Pancreas (tissue), 10 donors: ENCODE results near the gene KLK15. TPM values are rescaled to one million over a fixed set of nuclear protein-coding genes. Genes with fewer than 3 reads are reported as not detected.

Experiments used
- ATAC-seq, 4 donors: fragments of 200-7000 bp; cut with Tn5 transposase; one replicate each; pipeline versions ENCODE4 v1.8.0 to v1.9.1; 2020; ENCODE audit warnings: mild to moderate bottlenecking in 4 of 4, moderate library complexity in 4 of 4
- DNase-seq, 6 donors: peaks; one replicate each; pipeline ENCODE4 v3.0.0-alpha.2; 2020
- FAIRE-seq: peaks from 2 replicates; lab custom pipeline; 2012; peaks lifted over from hg19 to GRCh38; lab: Jason Lieb, UNC
- H3K27ac ChIP-seq, 4 donors: fragments of 200-600 bp; sonication (generic); 1 replicate in 3 of 4; 2 replicates in 1 of 4; pipeline versions ENCODE4 v1.5.0 to v1.8.0; 2020
- H3K27me3 ChIP-seq, 4 donors: fragments of 200-600 bp; one replicate each; pipeline ENCODE4 v1.8.0; 2021
- H3K36me3 ChIP-seq, 3 donors: fragments of 200-600 bp; sonication (generic) in 1 of 3; one replicate each; pipeline versions ENCODE4 v1.5.0 to v1.8.0; 2020 to 2021
- H3K4me1 ChIP-seq, 3 donors: fragments of 200-600 bp; one replicate each; pipeline ENCODE4 v1.8.0; 2021
- H3K4me3 ChIP-seq, 4 donors: fragments of 200-600 bp; sonication (generic) in 2 of 4; one replicate each; pipeline versions ENCODE4 v1.5.0 to v1.8.0; 2020 to 2021
- H3K9me3 ChIP-seq, 4 donors: fragments of 200-600 bp; one replicate each; pipeline ENCODE4 v1.8.0; 2021
- CTCF ChIP-seq, 4 donors: fragments of 200-600 bp; sonication (generic) in 3 of 4; IDR thresholded peaks; one replicate each; pipeline versions ENCODE4 v1.5.0 to v1.8.0; 2021; ENCODE audit warnings: antibody characterized with exemption in 4 of 4
- WGBS, 2 donors: extraction: QIAGEN DNeasy Blood & Tissue Kit; methylation state at CpG; one replicate each; pipeline ENCODE4 v1.1.7; 2013; 5-methylcytosine and 5-hydroxymethylcytosine counted together
- intact Hi-C, 3 donors: fragments of 100-400 bp; cut with DNase I; formaldehyde crosslinking; loops; one replicate each; pipeline versions ENCODE4 v1.11.1 to v1.14.2; 2022
- polyA plus RNA-seq, 2 donors: library from polyadenylated mRNA; stranded (reverse); fragments of 200-250 nt; gene quantifications; one replicate each; pipeline ENCODE4 v1.2.3, GENCODE V29; 2013
- total RNA-seq, 6 donors: library from RNA; stranded (reverse); fragmentation: NEBNext Ultra II Directional in 4 of 6; extraction: Animal tissue kit (Norgen Biotek cat#: 25700) in 4 of 6; gene quantifications; one replicate each; pipeline versions ENCODE4 v1.2.1 to v1.2.4, GENCODE V29; 2021 to 2023
- donor health status: healthy with polysubstance abuse.
- donor health status: DM: no; HTN: no; CAD: no; lungs with moderate emphysema.
- donor health status: DM: no; HTN: no; CAD: no.
- donor health status: control.
- donor health status: control.
- donor health status: Bipolar disorder and iron deficiency.
- donor health status: DM: yes; HTN: yes; CAD: no.
- donor health status: DM: no; HTN: no; CAD: no.
- donor health status: DM: no; HTN: no; CAD: no.
- donor health status: DM: yes; HTN: yes; CAD: no.

KLK15 gene
- total and polyA plus RNA-seq, 8 donors = 0.07 to 0.27 TPM; not detected in 6

- peaks cover 0 to 4% (median 0%) of the 10 kb centered on the region in 3 donors for H3K4me1 ChIP-seq
- peak overlapping the region in 3 of 4 donors; percentile 17 to 47 (median 46) for H3K4me3 ChIP-seq
- H3K27me3 ChIP-seq = no peaks in the 10 kb centered on the region
- DNase-seq = peak; percentile 45 to 76 (median 62)
- FAIRE-seq = no peak
- H3K9me3 ChIP-seq = no peaks in the 10 kb centered on the region
- intact Hi-C loops = no loop called here
- ATAC-seq = peak; percentile 3 to 10 (median 4)
- 17 to 21% methylated on average over 8 of the region's 8 CpGs for WGBS, 2 donors
- H3K36me3 ChIP-seq = no peaks in the 10 kb centered on the region
- no peak for TF ChIP-seq CTCF (IDR thresholded peaks at IDR 0.05)
- H3K27ac ChIP-seq = peak overlapping the region; percentile 22 to 83 (median 74)
These were observed 11.8 kb downstream of the KLK15 start for GRCh38 chr19:50821622-50822021.

- peak overlapping the region in 3 of 4 donors; percentile 17 to 47 (median 46) for H3K4me3 ChIP-seq
- no peaks in the 10 kb centered on the region for H3K36me3 ChIP-seq
- TF ChIP-seq CTCF (IDR thresholded peaks at IDR 0.05) = no peak
- peaks cover 0 to 4% (median 0%) of the 10 kb centered on the region in 3 donors for H3K4me1 ChIP-seq
- ATAC-seq (peak in 1 of 4 donors; percentile 0), FAIRE-seq (no peak), DNase-seq (no peak)
- 24 to 33% methylated on average over 4 of the region's 4 CpGs for WGBS, 2 donors
- H3K9me3 ChIP-seq = no peaks in the 10 kb centered on the region
- no peaks in the 10 kb centered on the region for H3K27me3 ChIP-seq
- peak overlapping the region; percentile 22 to 83 (median 74) for H3K27ac ChIP-seq
- intact Hi-C loops = no loop called here
These were observed 12.1 kb downstream of the KLK15 start for GRCh38 chr19:50821248-50821612.

GRCh38 chr19:50820549-50821247, 12.7 kb downstream of the KLK15 start:
- H3K9me3 ChIP-seq = no peaks in the 10 kb centered on the region
- TF ChIP-seq CTCF (IDR thresholded peaks at IDR 0.05) = no peak
- peak overlapping the region; percentile 58 to 83 (median 74) for H3K27ac ChIP-seq
- FAIRE-seq (no peak), DNase-seq (peak; percentile 85 to 96 (median 94)), ATAC-seq (peak; percentile 62 to 74 (median 68))
- H3K36me3 ChIP-seq = no peaks in the 10 kb centered on the region
- peaks cover 0 to 4% (median 0%) of the 10 kb centered on the region in 3 donors for H3K4me1 ChIP-seq
- intact Hi-C loops = no loop called here
- peak overlapping the region in 3 of 4 donors; percentile 29 to 47 (median 46) for H3K4me3 ChIP-seq
- no peaks in the 10 kb centered on the region for H3K27me3 ChIP-seq
- WGBS, 2 donors = 5 to 6% methylated on average over 14 to 21 of the region's 21 CpGs

- DNase-seq (peak in 1 of 6 donors; percentile 54), ATAC-seq (no peak), FAIRE-seq (no peak)
- no peaks in the 10 kb centered on the region for H3K9me3 ChIP-seq
- peak overlapping the region; percentile 6 to 83 (median 64) for H3K27ac ChIP-seq
- TF ChIP-seq CTCF (IDR thresholded peaks at IDR 0.05) = no peak
- intact Hi-C loops = no loop called here
- no peaks in the 10 kb centered on the region for H3K27me3 ChIP-seq
- H3K4me3 ChIP-seq = peak overlapping the region; percentile 12 to 47 (median 38)
- WGBS, 2 donors = 4 to 5% methylated on average over 15 of the region's 15 CpGs
- H3K4me1 ChIP-seq = peaks cover 0 to 2% (median 0%) of the 10 kb centered on the region in 3 donors
- no peaks in the 10 kb centered on the region for H3K36me3 ChIP-seq
These were observed 13.3 kb downstream of the KLK15 start for GRCh38 chr19:50820086-50820485.

- intact Hi-C loops = no loop called here
- Histone ChIP-seq H3K27me3 (no peaks in the 10 kb centered on the region), H3K9me3 (no peaks in the 10 kb centered on the region), H3K36me3 (no peaks in the 10 kb centered on the region), H3K27ac (peak overlapping the region; percentile 6 to 83 (median 54)), H3K4me1 (no peaks in the 10 kb centered on the region), H3K4me3 (peak overlapping the region; percentile 12 to 47 (median 38))
- ATAC-seq (no peak), FAIRE-seq (no peak), DNase-seq (peak in 3 of 6 donors; percentile 39 to 58 (median 47))
- no peak for TF ChIP-seq CTCF (IDR thresholded peaks at IDR 0.05)
- WGBS, 2 donors = 13 to 16% methylated on average over 8 of the region's 8 CpGs
These were observed 13.7 kb downstream of the KLK15 start for GRCh38 chr19:50819636-50820035.
